Lung (tissue), 12 donors: ENCODE data around the gene BACE2. TPM values are rescaled to one million over a fixed set of nuclear protein-coding genes. Genes with fewer than 3 reads are reported as not detected.

Experiments used
- ATAC-seq: fragments of 200-7000 bp; cut with Tn5 transposase; one replicate; pipeline ENCODE4 v1.9.1; 2020; ENCODE audit warnings: moderate number of reproducible peaks; ENCODE audit not compliant: insufficient read depth, low FRiP score
- DNase-seq, 3 donors: peaks; one replicate each; pipeline ENCODE4 v3.0.0-alpha.2; 2013 to 2017
- H3K27ac ChIP-seq, 2 donors: one replicate each; pipeline ENCODE4 v1.5.1; 2013; ENCODE audit warnings: mild to moderate bottlenecking in 2 of 2, moderate library complexity in 2 of 2, control low read depth in 1 of 2, inconsistent platforms in 1 of 2, low read depth in 1 of 2, low read length in 1 of 2
- H3K27me3 ChIP-seq, 3 donors: one replicate each; pipeline ENCODE4 v1.5.1; 2013; ENCODE audit warnings: low read length in 2 of 3; ENCODE audit not compliant: control insufficient read depth in 3 of 3, insufficient read depth in 3 of 3
- H3K36me3 ChIP-seq, 4 donors: one replicate each; pipeline ENCODE4 v1.5.1; 2013; ENCODE audit warnings: low read length in 4 of 4, mild to moderate bottlenecking in 1 of 4, moderate library complexity in 1 of 4; ENCODE audit not compliant: control insufficient read depth in 4 of 4, insufficient read depth in 4 of 4
- H3K4me1 ChIP-seq, 5 donors: one replicate each; pipeline ENCODE4 v1.5.1; 2013; ENCODE audit warnings: low read length in 5 of 5, mild to moderate bottlenecking in 2 of 5, moderate library complexity in 1 of 5; ENCODE audit not compliant: control insufficient read depth in 5 of 5, insufficient read depth in 5 of 5
- H3K4me3 ChIP-seq: one replicate; pipeline ENCODE4 v1.5.1; 2013; ENCODE audit warnings: mild to moderate bottlenecking, control low read depth, moderate library complexity
- H3K9ac ChIP-seq, 2 donors: one replicate each; pipeline ENCODE4 v1.5.1; 2013; ENCODE audit warnings: low read length in 2 of 2, control low read depth in 1 of 2; ENCODE audit not compliant: insufficient read depth in 1 of 2
- H3K9me3 ChIP-seq, 4 donors: one replicate each; pipeline ENCODE4 v1.5.1; 2013; ENCODE audit warnings: low read length in 3 of 4, mild to moderate bottlenecking in 1 of 4, moderate library complexity in 1 of 4; ENCODE audit not compliant: control insufficient read depth in 4 of 4, insufficient read depth in 3 of 4
- CTCF ChIP-seq: IDR thresholded peaks from 2 replicates; pipeline ENCODE4 v1.5.1; 2012; ENCODE audit warnings: mild to moderate bottlenecking; ENCODE audit errors: control extremely low read depth, extremely low read depth
- WGBS, 2 donors: extraction: QIAGEN DNeasy Blood & Tissue Kit; methylation state at CpG; one replicate each; pipeline ENCODE4 v1.1.7; 2013; 5-methylcytosine and 5-hydroxymethylcytosine counted together
- polyA plus RNA-seq, 2 donors: library from polyadenylated mRNA; stranded (reverse); fragments of 200-250 nt; gene quantifications; one replicate each; pipeline ENCODE4 v1.2.1, GENCODE V29; 2013
- total RNA-seq, 2 donors: library from RNA; depleted of rRNA in 1 of 2; stranded (reverse); fragments of >200 nt in 1 of 2; gene quantifications; one replicate each; pipeline ENCODE4 v1.2.1, GENCODE V29; 2014 to 2021
- donor health status: control.
- donor health status: control.
- donor health status: Bipolar disorder and iron deficiency.
- donor health status: healthy.
- donor health status: DM: yes; HTN: yes; CAD: no.

Gene BACE2
- total and polyA plus RNA-seq, 4 donors: 9.3 to 49.9 (median 33.8) TPM

GRCh38 chr21:41258617-41259016 is 90.7 kb downstream of the BACE2 start:
- Histone ChIP-seq H3K36me3 (peaks cover 2 to 10% (median 5%) of the 10 kb centered on the region in 4 donors), H3K9me3 (peaks cover 0 to 5% (median 2%) of the 10 kb centered on the region in 4 donors), H3K4me3 (no peak overlapping the region), H3K27ac (no peak overlapping the region), H3K4me1 (peaks cover 0 to 6% (median 0%) of the 10 kb centered on the region in 5 donors), H3K9ac (no peak overlapping the region), H3K27me3 (no peaks in the 10 kb centered on the region)
- ATAC-seq (no peak), DNase-seq (peak in 2 of 3 donors; percentile 69)
- TF ChIP-seq CTCF: no peak
- WGBS, 2 donors: 55 to 77% methylated on average over 3 of the region's 3 CpGs

GRCh38 chr21:41260428-41260827 is 92.5 kb downstream of the BACE2 start:
- Histone ChIP-seq H3K9me3 (no peaks in the 10 kb centered on the region), H3K4me1 (peaks cover 0 to 6% (median 0%) of the 10 kb centered on the region in 5 donors), H3K9ac (no peak overlapping the region), H3K36me3 (peaks cover 0 to 4% (median under 1%) of the 10 kb centered on the region in 4 donors), H3K27me3 (no peaks in the 10 kb centered on the region), H3K4me3 (no peak overlapping the region), H3K27ac (no peak overlapping the region)
- WGBS, 2 donors: 82 to 98% methylated on average over 8 of the region's 8 CpGs
- no peak for TF ChIP-seq CTCF
- no peak for DNase-seq
- no peak for ATAC-seq

- Histone ChIP-seq H3K27me3 (no peaks in the 10 kb centered on the region), H3K4me1 (peaks cover 0 to 3% (median 0%) of the 10 kb centered on the region in 5 donors), H3K4me3 (no peak overlapping the region), H3K27ac (no peak overlapping the region), H3K9me3 (no peaks in the 10 kb centered on the region), H3K9ac (no peak overlapping the region), H3K36me3 (peaks cover 0 to 4% (median 1%) of the 10 kb centered on the region in 4 donors)
- DNase-seq (no peak), ATAC-seq (no peak)
- TF ChIP-seq CTCF: no peak
- 94 to 98% methylated on average over 2 of the region's 2 CpGs for WGBS, 2 donors
Measured at GRCh38 chr21:41267346-41267745, 99.4 kb downstream of the BACE2 start.

- WGBS, 2 donors: 49 to 77% methylated on average over 1 of the region's 1 CpG
- ATAC-seq (no peak), DNase-seq (no peak)
- no peak overlapping the region for H3K27ac ChIP-seq
- no peak for TF ChIP-seq CTCF
- H3K4me3 ChIP-seq: no peak overlapping the region
- H3K27me3 ChIP-seq: no peaks in the 10 kb centered on the region
- H3K4me1 ChIP-seq: peaks cover 0 to 3% (median 0%) of the 10 kb centered on the region in 5 donors
- H3K36me3 ChIP-seq: peaks cover 0 to 2% (median 0%) of the 10 kb centered on the region in 4 donors
- no peak overlapping the region for H3K9ac ChIP-seq
- H3K9me3 ChIP-seq: peaks cover 0 to 3% (median 0%) of the 10 kb centered on the region in 4 donors
Measured at GRCh38 chr21:41269535-41269934, 101.6 kb downstream of the BACE2 start.
